Effector memory CD4-positive, alpha-beta T cell (primary cell): Measurements from ENCODE around the gene PPP1CA.
A peak's percentile ranks its signal among the peaks of the same experiment; 100 is the strongest.

Experiments used
- DNase-seq, 3 donors: peaks; one replicate each; pipeline ENCODE4 v3.0.0-alpha.2; 2020
- H3K27ac ChIP-seq: 2 replicates; pipeline ENCODE4 v1.7.0; 2013; ENCODE audit warnings: mild to moderate bottlenecking, low read length, moderate library complexity; ENCODE audit not compliant: insufficient read depth, poor library complexity, severe bottlenecking
- H3K27me3 ChIP-seq: replicated peaks from 2 replicates; pipeline ENCODE4 v1.7.0; 2013; ENCODE audit warnings: mild to moderate bottlenecking, low read length; ENCODE audit not compliant: insufficient read depth, control insufficient read depth, poor library complexity, severe bottlenecking
- H3K36me3 ChIP-seq: 2 replicates; pipeline ENCODE4 v1.7.0; 2013; ENCODE audit warnings: mild to moderate bottlenecking, low read length, moderate library complexity; ENCODE audit not compliant: control insufficient read depth, insufficient read depth
- H3K4me1 ChIP-seq: 2 replicates; pipeline ENCODE4 v1.7.0; 2013; ENCODE audit warnings: low read length, mild to moderate bottlenecking; ENCODE audit not compliant: control insufficient read depth, insufficient read depth, poor library complexity, severe bottlenecking
- H3K4me3 ChIP-seq: 2 replicates; pipeline ENCODE4 v1.7.0; 2013; ENCODE audit warnings: low read length, low read depth, mild to moderate bottlenecking; ENCODE audit not compliant: insufficient read depth, poor library complexity, severe bottlenecking
- H3K9me3 ChIP-seq: 2 replicates; pipeline ENCODE4 v1.7.0; 2013; ENCODE audit warnings: mild to moderate bottlenecking, low read length, moderate library complexity; ENCODE audit not compliant: control insufficient read depth

The PPP1CA gene

GRCh38 chr11:67384851-67385366, 16.7 kb downstream of the PPP1CA start:
- no peak for DNase-seq
- H3K4me1 ChIP-seq = peaks cover 4% of the 10 kb centered on the region
- H3K36me3 ChIP-seq = no peaks in the 10 kb centered on the region
- H3K4me3 ChIP-seq = no peak overlapping the region
- H3K9me3 ChIP-seq = no peaks in the 10 kb centered on the region
- H3K27me3 ChIP-seq = no peaks in the 10 kb centered on the region
- H3K27ac ChIP-seq = no peak overlapping the region

- H3K4me1 ChIP-seq = peaks cover 4% of the 10 kb centered on the region
- H3K27ac ChIP-seq = no peak overlapping the region
- DNase-seq = peak; percentile 68 to 78 (median 73)
- H3K27me3 ChIP-seq = no peaks in the 10 kb centered on the region
- H3K36me3 ChIP-seq = no peaks in the 10 kb centered on the region
- no peak overlapping the region for H3K4me3 ChIP-seq
- no peaks in the 10 kb centered on the region for H3K9me3 ChIP-seq
Measured at GRCh38 chr11:67382276-67383136, 19.2 kb downstream of the PPP1CA start.

GRCh38 chr11:67381244-67381972, 20.2 kb downstream of the PPP1CA start:
- Histone ChIP-seq H3K27ac (no peak overlapping the region), H3K4me1 (peaks cover 4% of the 10 kb centered on the region)
- no peak for DNase-seq

GRCh38 chr11:67379061-67380058, 22.3 kb downstream of the PPP1CA start:
- Histone ChIP-seq H3K4me1 (peaks cover 13% of the 10 kb centered on the region), H3K27ac (no peak overlapping the region), H3K9me3 (no peaks in the 10 kb centered on the region), H3K36me3 (no peaks in the 10 kb centered on the region), H3K4me3 (no peak overlapping the region), H3K27me3 (no peaks in the 10 kb centered on the region)
- DNase-seq = no peak

More at GRCh38 chr11:67381244-67381972, 20.2 kb downstream of the PPP1CA start:
- H3K9me3 ChIP-seq = no peaks in the 10 kb centered on the region
- no peaks in the 10 kb centered on the region for H3K36me3 ChIP-seq
- no peaks in the 10 kb centered on the region for H3K27me3 ChIP-seq
- no peak overlapping the region for H3K4me3 ChIP-seq

- DNase-seq = no peak
- peaks cover 20% of the 10 kb centered on the region for H3K4me1 ChIP-seq
- H3K9me3 ChIP-seq = no peaks in the 10 kb centered on the region
- no peaks in the 10 kb centered on the region for H3K36me3 ChIP-seq
- H3K27me3 ChIP-seq = no peaks in the 10 kb centered on the region
- no peak overlapping the region for H3K27ac ChIP-seq
- H3K4me3 ChIP-seq = no peak overlapping the region
Measured at GRCh38 chr11:67378544-67378943, 23.1 kb downstream of the PPP1CA start.

DNA sequence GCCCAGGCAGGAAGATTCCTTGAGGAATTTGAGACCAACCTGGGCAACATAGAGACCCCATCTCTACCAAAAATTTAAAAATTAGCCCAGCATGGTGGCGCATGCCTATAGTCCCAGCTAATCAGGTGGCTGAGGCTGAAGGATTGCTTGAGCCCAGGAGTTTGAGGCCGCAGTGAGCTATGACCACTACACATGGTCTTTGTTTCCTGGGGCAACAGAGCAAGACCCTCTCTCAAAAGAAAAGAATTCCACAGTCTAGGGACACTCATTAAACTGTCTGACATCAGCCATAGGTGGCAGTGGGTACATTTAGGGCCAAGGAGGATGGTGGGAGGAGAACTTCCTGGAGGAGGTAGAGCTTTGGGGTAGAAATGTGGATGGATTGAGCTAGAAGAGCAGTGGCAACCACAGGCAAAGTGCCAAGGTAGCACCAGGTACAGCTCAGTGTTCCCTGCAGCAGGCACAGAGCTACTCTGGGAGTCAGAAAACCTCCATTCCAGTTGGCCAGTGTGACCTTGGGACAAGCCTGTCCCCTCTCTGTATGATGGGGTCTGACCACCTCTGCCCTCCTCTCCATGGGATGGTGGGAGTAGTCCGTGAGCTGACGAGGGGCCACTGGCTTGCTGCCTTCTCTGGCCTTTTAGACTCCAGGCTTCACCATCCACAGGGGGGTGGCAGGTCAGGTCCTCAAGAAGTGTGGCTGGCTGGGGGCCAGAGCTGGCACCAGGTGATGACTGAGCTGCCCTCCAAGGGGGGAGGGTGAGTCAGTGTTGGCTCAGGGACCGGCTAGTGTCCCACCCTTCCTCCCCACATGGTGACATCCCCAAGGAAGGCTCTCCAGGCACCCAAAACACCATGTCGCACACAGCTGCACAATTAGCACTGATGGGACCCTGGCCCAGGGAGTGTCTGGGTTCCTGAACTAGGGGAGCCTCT, 24.5 kb downstream of the PPP1CA start:
- Histone ChIP-seq H3K9me3 (no peaks in the 10 kb centered on the region), H3K27ac (peak overlapping the region; percentile 23), H3K27me3 (no peaks in the 10 kb centered on the region), H3K4me3 (no peak overlapping the region), H3K4me1 (peaks cover 18% of the 10 kb centered on the region), H3K36me3 (no peaks in the 10 kb centered on the region)
- no peak for DNase-seq

- H3K27me3 ChIP-seq = no peaks in the 10 kb centered on the region
- H3K4me1 ChIP-seq = peaks cover 27% of the 10 kb centered on the region
- H3K27ac ChIP-seq = no peak overlapping the region
- DNase-seq = no peak
- no peaks in the 10 kb centered on the region for H3K9me3 ChIP-seq
- no peaks in the 10 kb centered on the region for H3K36me3 ChIP-seq
- H3K4me3 ChIP-seq = no peak overlapping the region
Measured at GRCh38 chr11:67376063-67376820, 25.4 kb downstream of the PPP1CA start.

GRCh38 chr11:67375320-67376055, 26.2 kb downstream of the PPP1CA start:
- peaks cover 34% of the 10 kb centered on the region for H3K4me1 ChIP-seq

More at GRCh38 chr11:67375320-67376055, 26.2 kb downstream of the PPP1CA start:
- DNase-seq = no peak
- H3K36me3 ChIP-seq = no peaks in the 10 kb centered on the region
- no peaks in the 10 kb centered on the region for H3K9me3 ChIP-seq
- no peak overlapping the region for H3K4me3 ChIP-seq
- H3K27me3 ChIP-seq = no peaks in the 10 kb centered on the region
- H3K27ac ChIP-seq = no peak overlapping the region
